Central memory CD4-positive, alpha-beta T cell (primary cell): Measurements from ENCODE around the gene CNDP2.

Experiments used
- DNase-seq: peaks from one replicate; pipeline ENCODE4 v3.0.0; 2022
- total RNA-seq, 3 experiments: gene quantifications; one replicate each; lab custom pipeline; 2026; lab: John Stamatoyannopoulos, UW

Gene CNDP2
- total RNA-seq: 91.3 to 151 (median 101) reads per million in 3 experiments

DNA sequence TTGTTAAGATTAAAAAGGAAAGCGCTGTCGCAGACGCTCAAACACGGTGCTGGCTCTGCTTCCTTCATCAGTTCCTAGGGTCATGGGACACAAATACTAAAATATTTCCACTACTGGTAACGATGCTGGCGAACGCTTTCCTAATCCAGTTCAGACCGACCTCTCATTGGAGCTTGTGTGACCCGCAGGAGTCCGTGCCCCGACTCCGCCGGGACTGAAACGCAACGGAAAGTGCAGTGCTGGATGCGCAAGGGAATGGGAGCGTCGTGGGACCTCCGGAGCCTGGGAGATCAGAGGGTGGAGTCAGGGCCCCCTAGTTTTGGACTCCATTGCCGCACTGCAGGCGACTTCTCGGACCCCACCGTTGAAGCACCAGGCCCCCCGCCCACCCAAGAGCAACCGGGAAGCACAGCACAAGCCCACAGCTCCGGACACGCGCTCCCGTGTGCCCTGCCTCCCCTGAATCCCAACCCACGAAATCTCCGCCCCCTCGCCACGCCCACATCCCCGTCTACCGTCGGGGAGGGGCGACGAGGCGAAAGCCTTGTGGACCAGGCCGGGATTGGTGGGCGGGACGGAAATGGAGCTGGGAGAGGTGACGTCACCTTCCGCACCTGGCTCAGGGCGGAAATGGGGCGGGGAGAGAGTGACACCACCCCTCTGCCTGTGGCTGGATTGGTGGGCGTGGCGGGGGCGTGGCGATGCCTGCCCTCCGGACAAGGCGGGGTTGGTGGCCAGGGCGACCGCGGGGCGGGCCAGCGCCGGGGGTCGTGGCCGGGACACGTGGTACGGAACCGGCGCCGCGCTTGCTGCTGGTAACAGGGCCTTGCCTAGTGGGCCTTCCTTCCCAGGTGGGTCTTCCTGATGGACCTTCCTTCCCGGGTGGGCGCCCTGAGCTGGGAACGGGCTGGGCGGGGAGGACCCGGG lies at the start of gene CNDP2:
CNDP2 (plus strand) TSS at position 783 of the 927 bp plus-strand sequence. CDS start 3,611 bp downstream, outside the sequence.
- DNase-seq: peak; percentile 97

DNA sequence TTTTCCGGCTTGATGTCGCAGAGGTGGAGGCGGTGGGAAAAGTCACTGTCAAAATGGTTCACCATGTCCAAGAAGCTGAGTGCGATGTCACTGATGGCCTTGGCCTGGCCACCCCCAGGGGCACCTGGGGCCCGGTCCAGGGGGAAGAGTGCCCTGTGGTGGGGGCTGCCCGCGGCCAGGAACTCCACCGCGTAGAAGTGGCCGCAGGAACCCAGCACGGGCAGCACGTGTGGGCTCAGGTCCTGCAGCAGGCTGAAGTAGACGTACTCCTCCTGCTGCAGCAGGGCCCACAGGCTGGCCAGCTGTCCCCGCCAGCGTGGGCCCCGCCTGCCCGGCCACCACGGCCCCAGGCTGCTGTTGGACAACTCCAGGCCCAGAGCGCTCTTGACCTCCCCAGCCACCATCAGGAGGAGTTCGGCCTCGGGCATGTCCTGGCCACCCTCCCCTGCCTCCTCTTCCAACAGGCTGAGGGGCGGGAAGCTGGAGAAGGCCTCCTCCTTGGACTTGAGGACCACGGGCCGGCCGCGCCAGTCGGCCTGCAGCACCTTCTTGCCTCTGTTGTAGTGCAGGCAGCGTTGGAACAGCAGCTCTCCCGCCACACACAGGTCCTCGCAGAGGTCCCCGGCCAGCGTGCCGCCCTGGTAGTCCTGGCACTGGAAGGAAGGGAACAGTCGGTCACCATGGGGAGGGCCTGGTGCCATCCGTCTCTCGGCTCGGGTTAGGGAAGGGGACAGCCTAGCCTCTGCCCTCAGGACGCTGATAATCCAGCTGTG lies 49.3 kb upstream of the CNDP2 start:
- no peak for DNase-seq

DNA sequence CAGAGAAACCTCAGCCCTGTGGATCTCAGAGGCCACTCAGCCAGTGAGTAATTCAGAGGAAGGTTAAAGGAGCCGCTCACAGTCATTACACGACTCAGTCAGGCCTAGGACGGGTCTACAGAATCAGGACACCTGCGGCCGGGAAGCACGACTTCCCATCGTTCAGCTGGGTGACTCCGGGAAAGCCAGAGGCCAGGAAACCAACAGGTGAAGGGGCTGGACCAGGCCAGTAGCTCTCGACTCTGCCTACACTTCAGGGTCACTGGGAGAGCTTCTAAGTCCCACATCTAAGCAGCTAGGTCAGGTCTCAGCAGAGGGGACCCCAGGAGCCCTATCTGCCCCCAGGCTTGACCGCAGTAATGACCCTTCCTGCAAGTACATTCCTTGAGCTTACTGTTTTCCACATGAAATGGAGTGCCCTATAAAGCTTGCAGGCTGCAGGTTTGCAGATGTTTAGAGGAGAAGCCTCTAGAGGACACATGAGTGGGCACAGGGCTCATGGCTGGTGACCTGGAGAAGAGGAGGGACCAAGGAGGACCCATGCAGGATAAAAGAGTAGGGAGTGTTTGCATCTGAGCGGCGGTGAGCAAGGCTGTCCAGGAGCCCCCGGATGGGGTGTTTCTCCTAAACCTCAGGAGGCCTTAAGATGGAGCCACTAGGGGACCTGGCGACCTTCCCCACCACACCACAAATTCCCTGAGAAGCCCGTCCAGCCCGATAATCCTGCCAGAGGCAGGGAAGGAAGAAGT lies 48.6 kb upstream of the CNDP2 start:
- no peak for DNase-seq

DNA sequence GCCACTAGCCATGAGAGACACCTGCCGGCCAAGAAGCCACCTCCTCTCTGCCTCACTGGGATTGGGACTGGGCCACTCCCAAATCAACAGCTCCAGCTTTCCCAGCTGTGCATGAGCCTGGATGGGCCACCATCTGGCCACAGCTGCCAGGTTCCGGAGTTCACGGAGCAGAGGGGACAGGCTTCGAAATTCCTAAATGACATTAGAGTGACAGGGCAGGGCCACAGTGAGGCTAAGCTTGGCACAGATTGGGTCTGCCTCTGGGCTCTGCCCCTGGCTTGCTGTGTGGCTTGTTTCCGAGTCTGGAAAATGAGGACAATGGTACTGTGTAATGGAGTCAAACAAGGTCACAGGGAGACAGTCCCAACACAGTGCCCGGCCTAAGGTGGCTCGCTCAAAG lies 45.5 kb upstream of the CNDP2 start:
- no peak for DNase-seq

DNA sequence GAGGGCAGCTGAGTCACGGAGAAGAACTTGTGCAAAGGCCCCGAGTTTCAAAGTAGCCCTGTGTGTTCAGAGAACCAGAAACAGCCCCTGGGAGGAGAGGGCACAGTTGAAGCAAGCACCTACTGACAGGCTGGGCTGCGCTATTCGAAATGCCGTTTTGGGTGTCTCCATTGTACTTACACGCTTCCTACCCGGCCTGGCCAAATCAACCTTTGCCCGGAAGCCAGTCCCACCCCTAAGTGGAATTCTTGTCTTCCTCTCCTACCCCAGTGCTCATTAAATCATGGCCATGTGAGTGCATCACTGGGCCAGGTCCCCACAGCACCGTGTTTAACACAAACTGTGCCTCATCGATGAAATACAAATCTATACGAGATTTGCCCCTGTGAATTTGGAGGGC lies 45.0 kb upstream of the CNDP2 start:
- DNase-seq: no peak

DNA sequence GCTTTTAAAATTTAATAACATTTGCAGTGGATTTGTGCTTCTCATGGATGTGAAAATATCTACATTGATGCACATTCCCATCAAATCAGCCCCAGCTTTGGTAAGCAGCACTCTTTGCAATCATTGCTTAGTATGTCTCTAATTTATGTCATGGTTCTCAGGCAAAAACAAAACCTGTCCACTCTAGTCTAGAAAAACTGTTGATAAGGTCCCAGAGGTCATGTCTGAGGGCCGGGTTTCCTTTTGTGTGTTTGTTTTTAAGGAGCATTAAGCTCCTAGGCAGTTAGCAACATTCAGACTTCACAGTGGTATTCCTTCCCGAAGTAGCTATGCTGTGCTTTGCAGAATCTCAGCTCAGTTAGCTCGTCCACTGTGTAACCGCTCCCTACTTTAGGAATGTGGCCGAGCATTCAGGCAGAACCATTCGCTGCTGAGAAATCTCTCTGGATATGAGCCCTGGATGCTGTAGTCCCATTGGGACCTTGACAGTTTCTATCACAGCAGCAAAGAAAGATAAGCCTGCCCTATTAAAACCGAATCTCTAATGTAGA lies 43.1 kb upstream of the CNDP2 start:
- no peak for DNase-seq

DNA sequence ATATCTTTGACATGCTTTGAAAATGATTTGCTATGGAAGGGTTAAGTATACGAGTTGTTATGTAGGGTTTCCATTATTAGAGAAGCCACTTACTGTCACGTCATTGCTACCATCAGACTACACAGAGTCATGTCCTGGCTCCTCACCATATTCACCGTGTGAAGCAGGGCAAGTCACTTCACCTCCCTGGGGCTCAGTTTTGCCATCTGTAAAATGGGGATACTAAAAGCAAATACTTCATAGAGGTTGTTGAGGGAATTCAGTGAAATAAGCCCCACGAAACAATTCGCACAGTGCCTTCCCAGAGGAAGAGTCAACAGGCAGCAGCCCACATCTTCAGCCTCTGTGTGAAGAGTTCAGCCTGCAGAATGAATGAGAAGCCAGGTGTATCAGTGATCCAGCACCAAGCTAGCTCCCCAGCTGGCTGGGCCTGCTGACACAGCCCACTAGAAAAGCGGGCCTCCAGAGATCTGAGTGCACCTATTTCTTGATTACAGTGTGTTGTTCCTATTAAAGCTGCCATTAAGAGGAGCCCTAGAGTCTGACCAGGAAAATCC lies 42.4 kb upstream of the CNDP2 start:
- DNase-seq: no peak

DNA sequence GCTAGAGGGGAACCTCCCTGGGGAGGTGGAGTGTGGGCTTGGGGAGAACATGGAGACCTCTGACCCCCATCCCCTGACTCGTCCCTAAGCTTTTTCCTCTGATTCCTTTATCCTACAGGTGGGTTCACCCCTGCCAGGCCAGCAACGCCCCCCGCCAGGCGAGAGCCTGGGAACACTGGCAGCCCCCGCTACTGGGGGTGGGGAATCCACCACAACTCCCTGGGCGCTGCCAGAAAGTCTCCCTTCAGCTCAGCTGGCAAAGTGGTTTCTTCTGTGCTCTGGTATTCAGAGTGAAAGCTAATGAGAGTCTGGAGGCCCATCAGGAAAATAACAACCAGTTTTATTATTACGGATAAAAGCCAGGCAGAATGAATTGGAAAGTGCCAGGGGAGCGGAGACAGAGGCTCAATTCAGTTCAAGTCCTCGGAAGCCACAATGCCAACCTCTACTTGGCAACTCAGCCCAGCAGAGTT lies 41.8 kb upstream of the CNDP2 start:
- no peak for DNase-seq

DNA sequence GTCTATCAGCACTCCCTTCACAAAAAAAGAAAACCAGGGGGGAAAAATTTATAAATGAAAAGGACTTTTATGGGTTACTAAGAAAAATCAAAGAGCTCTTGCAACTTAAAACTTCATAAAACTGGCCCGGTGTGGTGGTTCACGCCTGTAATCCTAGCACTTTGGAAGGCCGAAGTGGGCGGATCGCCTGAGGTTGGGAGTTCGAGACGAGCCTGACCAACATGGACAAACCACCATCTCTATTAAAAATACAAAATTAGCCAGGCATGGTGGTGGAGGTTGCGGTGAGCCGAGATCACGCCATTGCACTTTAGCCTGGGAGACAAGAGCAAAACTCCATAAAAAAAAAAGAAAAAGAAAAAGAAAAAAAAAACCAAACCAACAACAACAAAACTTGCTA lies 40.8 kb upstream of the CNDP2 start:
- DNase-seq: no peak

DNA sequence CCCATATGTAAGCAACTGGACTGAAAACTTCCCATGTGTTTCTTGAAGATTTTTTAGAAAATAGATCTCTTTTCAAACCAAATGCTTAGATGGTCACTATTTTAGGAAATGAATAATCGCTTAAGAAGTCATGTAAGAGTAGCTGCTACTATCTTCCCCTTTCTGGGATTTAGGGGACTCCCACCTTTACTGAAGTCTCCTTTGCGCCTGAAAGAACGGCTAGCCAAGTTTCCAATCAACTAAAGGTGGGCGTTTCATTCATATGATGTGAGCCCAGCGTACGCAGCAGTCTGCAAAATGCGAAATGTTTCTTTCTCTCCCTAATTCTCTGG lies 40.2 kb upstream of the CNDP2 start:
- DNase-seq: no peak

DNA sequence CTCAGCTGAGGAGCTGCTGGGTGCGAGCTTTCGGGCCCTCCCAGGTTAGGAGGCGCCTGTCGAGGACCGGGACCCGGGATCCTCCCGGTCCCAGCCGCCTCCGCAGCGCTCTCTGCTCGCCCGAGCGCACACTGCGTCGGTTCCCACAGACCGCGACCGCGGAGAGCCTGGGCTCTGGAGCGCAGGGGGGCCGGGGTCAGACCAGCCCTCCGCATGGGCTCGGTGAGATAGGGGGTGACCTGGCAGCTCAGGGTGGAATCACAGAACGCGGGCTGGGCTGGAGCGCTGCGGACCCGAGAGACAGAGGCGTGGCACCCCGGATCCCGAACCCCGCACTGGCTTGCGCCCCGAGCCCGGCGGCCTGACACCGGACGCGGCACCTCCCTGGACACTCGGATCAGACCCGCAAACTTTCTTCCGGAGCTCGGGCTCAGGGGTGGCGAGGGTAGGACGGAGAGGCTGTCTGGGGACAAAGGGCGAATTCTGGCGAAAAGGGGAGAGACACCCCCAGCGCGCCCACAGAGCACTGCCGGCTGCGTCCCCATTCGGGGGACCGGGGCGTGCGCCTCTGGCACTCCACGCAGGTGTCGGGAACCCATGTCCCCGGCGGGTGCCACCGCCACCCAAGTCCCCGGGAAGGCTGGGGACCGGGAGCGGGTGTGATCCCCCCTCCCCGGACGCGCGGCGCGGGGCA lies 39.7 kb upstream of the CNDP2 start:
- DNase-seq: no peak

DNA sequence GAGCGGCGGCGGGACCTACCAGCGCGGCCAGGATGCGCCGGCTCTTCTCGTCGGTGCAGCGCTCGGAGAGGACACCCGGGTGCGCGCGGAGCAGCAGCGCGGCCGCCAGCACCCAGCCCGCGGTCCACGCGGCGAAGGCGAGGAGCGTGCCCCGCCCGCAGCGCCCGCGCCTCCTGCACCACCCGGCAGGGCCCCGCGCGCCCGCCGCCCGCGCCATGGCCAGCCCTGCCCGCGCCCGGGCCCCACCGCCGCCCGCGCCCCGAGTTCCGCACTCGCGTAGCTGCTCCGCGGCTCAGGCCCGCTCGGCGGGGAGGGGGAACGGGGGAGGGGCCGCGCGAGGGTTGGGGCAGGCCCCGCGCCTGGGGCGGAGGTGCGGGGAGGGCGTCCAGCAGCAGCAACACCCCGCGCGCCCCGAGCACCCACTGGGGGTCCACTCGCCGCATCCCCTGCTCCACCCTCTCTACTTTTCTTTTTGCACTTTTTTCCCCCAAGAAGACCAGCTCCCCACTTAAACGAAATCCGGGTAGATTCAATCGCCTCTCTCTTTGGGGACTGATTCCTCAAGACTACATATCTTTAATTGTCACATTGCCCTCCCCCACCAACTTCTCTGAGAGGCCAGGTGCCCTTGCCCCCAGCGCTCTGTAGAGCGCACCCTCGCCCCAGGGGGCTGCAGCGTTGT lies 39.0 kb upstream of the CNDP2 start, which contains the start of gene DIPK1C:
DIPK1C (minus strand) TSS at position 266 of the 682 bp plus-strand sequence; CDS start at position 217, 49 bp downstream.
- no peak for DNase-seq

DNA sequence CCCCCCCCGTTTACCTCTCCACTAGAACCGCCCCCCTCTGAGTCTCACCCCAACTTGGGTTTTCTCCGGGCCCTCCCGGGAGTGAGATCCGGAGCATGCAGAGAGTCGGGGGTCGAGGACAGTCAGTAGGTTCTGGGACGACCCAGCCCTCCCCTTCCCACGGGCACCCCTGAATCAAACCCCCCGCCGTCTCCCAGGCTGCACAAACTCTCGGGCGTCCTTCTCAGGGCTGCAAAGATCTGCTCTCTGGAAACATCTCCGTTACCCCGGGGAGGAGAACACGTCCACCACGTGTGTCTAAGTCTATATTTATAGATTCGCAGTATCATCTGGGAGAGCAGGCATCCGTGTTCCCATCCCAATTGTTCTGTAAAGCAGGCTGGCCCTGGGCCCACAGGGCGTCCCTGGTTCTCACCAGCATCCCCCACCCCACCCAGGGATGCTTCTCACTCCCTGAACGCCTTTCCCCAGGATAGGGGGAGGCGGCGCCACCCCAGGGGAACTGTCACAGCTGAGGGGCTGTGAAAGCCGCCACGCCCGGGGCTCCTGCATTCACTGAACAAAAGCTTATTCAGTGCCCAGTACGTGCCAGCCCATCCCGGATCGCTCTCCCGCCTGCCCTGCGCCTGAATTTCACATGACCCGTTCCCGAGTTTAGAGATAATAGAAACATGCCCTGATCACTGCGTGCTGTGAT lies 38.3 kb upstream of the CNDP2 start:
- DNase-seq: no peak

DNA sequence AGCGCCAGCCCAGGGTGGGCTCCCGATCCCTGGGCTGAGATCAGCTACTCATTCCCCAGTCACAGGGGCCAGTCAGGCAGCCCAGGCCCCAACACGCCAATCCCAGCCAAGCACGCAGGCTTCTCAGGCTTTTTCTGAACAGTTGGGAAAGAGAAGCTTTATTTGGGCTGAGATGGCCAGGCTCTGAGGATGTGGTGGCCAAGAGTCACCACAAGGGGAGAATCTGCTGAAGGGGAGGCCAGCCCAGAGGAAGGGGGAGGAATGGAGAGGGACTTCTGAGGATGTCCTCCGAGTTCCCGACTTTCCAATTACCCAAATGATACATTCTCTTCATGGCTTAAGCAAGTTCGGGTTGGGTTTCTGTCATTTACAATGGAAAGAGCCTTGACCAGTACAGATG lies 36.3 kb upstream of the CNDP2 start:
- no peak for DNase-seq

DNA sequence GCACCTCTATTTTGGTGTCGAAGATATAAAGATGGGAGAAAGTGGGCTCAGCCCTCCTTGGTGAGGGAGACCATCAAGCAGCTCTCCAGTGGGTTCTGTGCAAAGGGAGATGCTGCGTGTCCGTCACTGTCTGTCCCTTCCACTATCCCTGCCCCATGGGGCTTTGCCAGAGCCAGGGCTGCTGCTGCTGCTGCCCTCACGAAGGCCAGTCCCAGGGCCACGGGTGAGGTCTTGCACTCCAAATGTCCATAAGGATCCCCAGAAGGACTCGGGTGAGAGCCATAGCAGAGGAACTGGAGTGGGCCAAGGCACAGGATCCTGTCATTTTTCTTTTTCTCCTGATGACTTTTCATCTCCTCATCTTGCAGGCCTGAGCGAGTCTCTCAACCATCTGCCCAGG lies 35.3 kb upstream of the CNDP2 start:
- no peak for DNase-seq

DNA sequence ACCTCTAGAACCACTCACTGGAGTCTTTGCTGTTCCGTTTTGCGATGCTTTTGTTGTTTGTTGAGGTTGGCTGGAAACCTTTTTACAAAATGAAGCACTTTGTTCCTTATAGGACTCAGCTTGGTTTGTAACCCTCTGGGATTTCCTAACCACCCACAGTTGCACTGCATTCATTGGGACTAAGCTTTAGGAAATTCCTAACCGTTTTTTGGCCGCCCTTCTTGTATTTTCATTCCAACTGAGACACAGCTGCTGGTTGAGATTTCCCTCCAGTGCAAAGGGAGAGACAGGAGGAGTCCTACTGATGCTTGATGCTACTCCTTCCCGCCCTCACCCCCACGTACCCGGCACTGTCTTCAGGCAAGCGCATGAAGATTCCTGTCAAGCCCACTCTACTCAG lies 32.9 kb upstream of the CNDP2 start:
- no peak for DNase-seq

DNA sequence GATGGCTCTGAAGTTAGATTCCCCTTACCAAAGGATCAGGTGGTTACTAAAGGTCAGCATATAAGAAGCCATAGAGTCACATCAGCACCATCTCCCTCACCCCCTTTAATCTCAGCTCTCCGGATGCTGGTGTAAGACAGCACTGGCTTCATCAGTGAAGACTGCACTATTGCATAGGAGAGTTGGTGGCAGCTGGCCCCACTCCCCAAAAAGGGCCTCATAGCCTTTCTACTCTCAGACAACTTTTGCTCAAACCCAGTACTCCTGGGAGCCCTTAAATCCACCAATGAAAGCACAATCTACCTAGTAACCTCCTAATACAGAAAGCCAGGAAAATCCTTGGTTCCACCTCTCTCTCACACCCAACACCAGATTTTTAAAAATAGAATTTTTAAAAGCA lies 32.2 kb upstream of the CNDP2 start:
- DNase-seq: no peak

DNA sequence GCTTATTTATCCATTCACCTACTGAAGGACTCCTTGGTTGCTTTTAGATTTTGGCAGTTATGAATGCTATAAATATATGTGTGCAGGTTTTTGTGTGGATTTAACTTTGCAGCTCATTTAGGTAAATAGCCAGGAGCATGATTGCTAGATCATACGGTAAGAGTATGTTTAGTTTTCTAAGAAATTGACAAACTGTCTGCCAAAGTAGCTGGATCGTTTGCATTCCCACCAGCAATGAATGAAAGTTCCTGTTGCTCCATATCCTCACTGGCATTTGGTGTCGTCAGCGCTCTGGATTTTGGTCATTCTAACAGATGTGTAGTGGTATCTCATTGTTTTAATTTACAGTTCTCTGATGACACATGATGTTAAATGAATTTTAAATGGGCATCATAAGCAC lies 30.4 kb upstream of the CNDP2 start:
- DNase-seq: no peak

DNA sequence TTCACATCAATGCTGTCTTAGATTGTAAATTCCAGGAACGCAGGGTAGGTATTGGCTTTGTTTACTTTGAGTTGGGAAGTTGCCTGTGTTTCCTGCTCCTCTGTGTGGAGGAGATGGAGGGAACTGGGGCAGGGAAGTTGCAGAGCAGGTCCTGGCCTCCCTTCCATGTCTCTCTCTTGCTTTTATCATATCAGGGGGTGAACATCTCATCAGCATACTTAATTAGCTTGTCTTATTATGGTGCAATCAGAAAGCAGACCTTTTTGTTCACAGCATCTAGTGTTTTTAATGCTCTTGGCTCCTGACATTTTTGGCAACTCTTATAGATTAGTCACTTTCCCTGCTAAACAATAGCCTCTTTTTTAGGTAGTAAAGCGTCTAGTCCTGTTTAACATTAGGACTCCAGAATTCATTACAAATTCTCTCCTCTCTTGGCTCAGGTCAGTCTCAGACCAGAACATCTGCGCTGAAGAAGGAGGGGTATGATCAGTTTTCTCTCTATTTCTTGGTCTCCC lies 27.6 kb upstream of the CNDP2 start:
- no peak for DNase-seq

DNA sequence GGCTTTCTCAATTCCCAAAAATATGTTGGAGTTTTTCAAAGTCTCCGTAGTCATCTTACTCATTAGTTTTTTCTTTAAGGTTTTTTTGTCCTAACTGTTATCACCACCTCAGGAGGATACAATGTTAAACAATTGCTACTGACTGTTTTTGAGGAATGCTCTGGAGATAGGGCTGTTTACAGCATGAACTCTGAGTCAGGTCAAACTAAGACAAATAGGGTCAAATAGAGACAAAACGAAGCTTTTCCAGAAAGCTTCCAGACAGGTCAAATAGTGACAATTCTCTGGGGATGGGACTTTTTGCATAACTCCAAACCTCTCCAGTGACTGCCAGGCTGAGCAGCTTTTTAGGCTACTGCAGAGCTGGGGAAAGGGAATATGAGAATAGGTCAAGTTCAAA lies 23.9 kb upstream of the CNDP2 start:
- no peak for DNase-seq
